ENCODE data around the gene RAD51B.

RAD51B gene

DNA sequence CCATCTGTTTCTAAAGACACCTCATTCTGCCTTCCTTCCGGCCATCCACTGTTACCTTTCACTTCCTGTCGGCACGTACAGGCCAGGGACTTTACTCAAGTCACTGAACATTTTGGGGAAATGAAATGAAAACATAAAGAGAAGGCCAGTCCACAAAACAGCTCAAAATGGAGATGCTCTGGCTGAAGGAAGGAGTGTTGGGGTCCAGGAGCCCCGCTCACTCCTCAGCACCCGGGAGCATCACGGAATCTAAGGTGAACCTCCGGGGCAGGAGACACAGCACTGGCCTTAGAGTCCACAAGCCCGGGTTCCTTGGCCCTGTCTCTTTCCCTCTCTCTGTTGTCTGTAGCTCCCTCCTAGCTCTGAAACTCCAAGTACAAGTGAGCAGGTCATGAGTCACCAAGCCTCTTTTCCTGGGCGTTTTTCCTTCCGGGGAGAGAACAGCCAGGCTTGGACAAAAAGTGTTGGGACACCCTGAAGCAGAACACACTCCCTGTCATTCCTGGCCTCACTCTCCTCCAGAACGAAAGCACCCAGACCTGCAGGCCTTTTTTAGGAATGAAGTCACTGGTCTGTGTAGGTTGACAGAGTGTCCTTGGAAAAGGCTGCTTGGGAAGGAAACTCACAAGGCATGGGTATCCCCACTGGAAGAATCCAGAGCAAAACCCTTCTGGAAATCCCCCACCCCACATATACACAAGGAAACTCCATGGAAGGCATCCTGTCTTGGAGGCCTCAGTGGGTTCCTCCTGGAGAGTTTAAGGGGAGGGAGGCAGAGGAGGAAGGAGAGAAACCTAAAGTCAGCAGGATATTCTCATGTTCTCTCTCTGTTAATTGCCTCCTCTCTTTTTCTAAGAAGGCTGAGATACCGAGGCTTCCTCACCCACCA, 728.0 kb downstream of the RAD51B start:
- no peak for DNase-seq

DNA sequence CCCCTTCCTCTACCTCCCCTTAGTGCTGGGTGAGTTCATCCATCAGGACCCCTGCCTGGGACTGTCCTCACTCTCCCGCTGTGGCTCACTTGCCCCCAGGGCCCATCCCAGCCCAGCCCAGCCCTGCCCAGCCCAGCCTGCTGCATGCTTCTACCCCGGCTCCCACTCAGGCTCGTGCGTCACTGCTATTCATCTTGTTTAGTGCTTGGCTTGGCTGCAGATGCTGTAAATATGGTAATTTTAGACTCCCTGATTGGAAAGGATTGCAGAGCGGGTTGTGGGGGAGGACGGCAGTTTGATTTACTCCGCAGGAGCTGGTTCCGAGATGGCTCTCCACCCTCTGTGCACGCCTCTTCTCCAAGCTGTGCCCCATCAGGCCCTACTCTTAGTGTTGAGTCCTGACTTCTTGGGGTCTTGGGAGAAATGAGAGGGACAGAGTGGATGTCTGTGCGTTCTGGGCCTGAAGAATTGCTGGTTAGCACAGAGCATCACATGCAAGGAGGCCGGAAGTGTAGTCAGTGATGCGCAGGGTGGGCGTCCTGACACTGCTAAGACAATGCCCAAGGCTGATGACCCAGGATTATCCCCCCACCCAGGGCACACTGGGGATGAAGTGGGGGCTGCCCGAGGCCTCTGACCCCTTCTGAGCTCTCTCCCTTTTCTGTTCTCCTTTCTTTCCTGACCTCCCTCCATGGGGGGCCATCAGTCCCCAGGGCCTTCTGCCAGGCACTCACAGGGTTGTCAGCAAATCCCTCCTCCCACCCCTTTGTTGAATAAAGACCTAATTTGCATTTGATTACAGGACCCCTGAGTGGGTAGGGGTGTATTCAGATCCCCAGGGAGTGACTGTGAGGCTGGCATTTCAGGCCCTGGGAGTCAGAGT, 728.9 kb downstream of the RAD51B start:
- peak; percentile 32 for DNase-seq

DNA sequence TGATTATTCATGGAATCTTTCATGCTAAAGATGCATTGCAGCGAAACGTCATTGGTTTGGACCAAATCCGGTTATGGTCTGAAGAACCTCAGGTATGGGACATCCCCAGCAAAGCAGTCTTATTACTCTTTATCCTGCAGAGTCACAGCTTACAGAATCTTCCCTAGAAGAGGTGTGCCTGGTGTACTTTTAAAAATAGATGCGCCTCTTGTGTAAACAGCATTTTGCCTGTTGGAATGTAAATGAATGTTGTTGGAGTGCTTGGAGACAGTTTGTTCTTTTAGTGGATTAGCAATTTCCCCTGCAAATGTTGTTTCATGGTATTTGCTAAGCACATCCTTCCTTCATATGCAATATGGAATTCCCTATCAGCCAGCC, 730.7 kb downstream of the RAD51B start:
- no peak for DNase-seq

DNA sequence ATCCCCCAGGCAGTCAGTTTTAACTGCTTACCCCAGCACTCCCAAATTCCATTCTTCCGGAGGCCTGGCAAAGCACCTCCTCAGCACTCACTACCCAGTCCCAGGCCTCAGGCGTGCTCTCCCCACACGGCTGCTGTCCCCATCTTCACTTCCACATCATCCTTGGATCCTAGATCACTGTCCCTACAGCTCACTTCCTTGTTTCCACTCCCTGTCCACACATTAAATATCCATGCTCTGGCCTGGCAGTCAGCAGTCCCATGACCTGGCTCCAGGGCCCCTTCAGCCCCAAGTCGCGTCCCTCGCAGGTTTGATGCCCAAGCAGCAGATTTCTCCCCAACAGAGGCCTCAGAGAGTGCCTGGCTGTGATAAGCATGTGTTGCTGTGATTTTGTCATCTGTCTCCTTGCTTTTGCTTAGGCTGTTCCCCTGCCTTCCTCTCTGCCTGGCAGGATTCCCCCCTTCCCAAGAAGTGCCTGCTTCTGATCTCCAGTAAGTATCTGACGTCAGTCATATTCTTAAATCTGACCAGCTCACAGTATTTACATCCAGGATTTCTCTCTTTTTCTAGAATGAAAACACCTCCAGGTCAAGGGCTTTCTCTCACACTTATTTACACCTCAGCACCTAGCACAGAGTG, 731.6 kb downstream of the RAD51B start:
- no peak for DNase-seq

DNA sequence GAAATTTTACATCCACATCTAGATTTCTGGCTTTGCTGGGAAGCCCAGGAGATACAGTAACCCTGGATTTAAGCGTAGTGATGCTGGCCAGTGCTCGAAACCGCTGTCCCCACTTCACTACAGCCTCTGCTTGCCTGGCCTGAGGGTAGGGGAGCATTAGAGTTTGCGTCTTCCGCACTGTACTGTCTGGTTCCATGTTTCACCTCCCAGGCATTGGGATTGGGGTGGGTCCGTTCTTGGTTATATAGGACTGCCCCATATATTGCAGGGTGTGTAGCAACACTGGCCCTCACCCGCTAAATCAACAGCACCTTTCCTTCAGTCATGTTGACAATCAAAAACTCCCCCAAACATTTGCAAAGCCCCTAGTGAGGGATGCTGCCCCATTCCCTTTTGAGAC, 732.5 kb downstream of the RAD51B start:
- DNase-seq: no peak

DNA sequence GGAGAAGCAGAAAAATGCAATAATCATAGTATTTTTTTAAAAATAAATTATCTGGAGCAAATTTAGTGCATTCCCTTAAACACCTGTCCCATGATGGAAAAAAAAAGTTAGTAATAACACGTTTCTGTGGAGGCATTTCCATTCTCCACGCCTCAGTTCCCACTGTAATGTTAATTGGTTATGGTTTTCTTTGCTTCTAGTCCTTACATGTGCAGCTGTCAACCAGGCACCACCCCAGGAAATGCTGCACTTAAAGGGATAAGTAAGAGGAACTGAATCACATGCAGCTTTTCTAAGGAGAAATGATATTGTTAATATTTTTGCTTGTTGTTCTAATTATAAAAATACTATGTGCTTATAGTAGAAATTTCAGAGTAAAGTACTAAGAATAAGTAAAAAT, 733.0 kb downstream of the RAD51B start:
- DNase-seq: no peak

DNA sequence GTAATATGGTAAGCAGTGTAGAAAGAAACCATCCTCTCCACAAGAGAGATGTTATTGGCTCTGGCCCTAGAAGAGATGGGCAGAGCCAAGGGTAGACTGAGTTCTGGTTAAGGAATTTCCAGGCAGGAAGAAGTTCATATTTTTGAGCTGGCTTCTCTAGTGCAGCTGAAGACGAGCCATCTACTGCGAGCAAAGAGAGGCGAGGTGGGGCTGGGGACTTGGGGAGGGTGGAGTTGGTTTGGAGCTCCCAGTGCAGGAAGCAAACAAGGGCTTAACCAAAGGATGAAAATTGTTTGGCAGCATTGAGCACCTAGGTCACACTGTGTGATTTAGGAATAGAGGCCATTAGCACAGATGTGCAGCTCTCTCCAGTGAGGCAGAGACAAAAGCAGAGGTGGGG, 733.7 kb downstream of the RAD51B start:
- DNase-seq: no peak

DNA sequence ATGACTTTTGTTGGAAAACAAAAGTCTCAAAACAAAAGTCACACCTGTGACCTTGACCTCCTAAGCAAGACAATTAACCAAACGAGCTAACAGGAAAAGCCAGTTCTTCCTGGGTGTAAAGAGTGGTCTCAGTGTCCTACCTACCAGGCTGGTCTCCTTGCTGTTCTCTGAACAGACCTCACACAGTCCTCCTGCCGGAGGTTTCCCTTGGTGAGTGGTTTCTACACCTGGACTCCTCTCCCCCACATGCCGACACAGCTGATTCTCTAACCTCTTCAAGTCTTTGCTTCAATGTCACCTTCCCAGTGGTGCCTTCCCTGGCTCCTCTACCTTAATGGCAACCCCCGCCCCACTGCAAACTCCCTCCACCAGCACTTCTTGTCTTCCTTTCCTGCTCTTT, 734.7 kb downstream of the RAD51B start:
- DNase-seq: no peak

DNA sequence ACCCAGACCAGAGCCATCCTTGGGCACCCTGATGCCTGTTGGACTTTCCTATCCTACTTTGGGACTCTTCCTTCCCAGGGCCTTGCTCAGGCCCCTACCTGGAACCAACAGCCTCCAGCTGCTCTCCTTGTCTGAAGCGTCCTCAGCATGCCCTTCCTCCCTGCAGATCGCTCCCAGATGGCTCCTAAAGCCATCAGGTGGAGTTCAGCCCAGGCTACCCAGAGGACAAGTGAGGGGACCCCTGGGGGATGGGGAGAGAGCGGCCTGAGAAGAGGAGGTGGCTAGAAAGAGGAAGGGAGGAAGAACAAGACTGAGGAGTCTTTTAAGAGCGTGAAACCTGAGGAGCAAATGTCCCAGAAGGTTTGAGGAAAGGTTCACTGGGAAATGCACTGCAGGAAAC, 736.7 kb downstream of the RAD51B start:
- DNase-seq: no peak

DNA sequence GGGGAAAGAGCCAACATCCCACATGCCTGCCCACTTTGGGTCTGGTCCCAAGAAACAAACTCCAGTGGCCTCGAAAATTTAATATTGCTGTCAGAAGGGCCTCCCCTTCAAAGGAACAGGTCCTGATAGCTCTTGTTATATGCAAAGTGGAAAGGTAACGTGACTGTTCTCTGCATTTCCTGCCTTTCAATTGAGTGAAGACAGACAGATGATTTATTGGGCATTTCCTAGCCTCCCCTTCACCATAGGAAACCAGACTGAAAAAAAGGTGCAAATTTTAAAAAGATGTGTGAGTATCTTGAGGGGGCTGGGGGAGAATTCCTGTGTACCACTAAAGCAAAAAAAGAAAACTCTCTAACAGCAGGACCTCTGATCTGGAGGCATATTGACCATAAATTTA, 738.1 kb downstream of the RAD51B start:
- no peak for DNase-seq

DNA sequence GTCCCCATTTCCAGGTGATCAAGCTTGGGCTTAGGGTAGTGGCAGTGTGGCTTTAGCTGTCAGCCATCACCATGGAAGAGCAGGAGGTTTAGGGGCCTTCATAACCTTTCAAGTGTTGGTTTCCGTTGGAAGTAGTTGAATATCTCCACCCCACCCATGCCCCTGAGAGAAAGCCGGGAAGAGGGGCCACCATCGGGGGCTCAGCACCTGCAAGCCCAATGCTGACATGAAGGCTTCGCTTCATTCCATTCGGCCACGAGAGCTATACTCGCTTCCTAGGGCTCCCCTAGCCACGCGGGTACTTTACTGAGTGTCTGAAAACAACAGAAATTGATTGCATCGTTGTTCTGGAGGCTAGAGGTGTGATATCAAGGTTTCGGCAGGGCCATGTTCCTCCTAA, 738.5 kb downstream of the RAD51B start:
- DNase-seq: no peak

DNA sequence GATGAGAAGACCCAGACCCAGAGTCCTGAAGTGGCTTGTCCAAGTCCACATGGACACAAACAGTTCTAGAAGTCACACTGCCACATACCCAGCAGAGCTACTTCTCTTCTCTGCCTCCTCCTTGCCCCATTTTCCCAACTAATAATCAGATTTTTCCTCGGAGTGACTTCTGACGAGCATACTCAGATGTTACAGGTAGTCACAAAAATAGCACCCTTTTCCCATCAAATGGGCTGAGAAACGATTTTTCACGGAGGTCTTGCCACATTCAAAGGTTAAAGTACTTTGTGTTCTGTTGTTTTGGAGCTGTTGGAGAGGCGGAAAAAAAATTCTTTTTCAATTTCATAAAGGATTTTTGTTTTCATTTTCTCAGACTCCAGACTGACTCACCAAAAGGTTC, 740.4 kb downstream of the RAD51B start:
- DNase-seq: no peak

DNA sequence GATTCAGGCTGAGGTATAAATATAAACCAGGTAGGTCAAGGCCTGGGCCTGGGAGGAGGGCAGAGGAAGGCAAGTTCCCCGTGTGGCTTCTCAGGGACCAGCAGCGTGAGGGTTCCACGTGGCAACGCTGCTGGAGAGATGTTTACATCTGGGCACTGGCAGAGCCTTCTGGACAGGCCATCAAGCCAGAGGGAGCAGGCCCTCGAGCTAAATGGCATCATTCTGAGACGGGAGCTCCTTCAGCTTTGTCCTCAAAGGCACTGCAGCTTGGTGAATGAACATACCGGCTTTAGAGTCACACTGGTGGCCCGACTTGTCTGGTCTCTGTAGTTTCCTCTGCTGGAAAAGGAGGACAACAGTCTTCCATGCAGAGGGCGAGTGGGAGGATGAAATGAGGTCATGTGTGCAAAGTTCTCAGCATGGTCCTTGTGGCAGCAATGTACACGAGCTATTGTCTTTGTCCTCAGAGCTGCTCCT, 742.0 kb downstream of the RAD51B start:
- DNase-seq: no peak

DNA sequence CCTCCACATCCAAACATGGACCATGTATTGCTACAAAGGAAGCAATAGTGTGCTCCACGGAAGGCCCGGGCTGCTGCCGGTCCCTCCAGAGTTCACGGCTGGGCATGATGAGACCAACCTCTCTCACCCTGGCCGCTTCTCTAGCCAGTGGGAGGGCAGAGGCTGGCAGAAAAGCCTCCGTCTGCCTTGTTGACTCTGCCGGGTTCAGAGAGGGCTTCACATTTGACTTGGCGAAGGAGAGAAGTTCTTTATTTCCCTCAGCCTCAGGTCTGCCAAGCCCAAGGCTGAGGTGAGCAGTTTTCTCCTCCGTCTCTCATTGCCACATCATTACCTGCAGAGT, 743.3 kb downstream of the RAD51B start:
- no peak for DNase-seq

DNA sequence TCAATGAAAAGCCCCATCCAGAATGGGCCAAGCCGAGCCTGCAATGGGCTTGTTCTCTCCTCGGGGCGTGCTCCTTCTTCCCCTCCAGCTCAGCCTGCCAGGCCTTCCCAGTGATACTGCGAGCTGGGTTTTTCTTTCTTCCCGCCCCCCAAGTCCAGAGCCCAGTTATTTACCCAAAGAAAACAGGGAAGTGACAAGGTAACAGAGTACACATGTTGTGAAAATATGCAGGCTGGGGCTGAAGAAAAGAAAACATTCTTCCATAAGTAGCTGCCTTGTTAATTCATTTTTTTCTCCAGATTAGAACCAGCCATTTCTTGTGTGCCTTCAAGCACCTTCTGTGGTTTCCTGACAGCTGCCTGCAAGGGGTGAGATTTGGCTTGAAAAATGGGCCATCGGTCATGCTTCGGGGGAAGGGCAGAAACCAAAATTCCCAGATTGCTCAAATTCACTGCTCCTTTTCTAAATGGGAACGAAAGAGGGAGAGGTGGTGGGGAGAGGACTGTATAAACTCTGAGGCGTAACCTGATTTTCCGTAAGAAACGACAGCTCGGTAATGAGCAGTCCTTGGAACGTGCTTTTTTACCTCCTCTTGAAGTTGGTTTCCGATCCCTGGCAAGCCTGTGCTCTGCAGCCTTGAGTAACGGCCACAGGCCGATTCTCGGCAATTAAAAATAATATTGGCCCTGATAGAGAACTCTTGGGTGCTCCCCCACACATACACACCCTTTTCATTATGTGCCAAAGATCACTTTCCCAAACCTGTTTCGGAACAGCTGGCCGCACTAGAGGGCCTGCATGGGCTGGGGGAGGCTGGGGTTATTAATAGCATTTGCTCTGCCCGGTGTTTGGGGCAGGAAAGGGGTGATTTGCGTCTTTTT, 743.9 kb downstream of the RAD51B start:
- DNase-seq: no peak

DNA sequence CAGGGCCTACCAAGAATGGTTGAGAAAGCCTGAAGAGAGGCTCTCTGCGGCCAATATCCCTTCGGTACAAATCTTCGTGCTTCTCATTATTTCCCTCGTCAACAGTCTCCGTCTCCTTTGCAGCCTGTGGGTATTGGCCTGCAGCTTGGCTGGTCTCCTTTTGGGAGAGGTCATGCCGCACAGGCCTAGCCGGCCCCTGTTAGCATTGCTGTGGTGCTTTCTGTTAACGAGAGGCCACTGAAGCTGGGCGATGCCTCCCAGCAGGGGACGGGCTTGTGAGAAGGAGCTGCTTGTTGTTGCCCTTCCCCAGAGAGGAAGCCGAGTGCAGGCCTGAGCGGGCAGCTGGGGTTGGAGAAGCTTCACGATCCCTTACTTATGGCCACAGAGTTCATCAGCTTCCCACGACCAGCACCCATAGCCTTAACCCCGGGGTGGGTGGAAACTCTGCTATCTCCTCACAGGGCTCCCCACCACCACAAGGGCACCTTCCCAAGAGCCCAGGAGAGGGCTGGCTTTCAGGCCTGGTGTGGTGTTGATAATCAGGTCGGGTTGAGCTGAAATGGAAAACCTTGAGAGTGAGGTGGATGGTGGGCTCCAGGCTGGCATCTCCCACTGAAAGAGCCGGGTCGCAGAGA, 744.7 kb downstream of the RAD51B start:
- no peak for DNase-seq

DNA sequence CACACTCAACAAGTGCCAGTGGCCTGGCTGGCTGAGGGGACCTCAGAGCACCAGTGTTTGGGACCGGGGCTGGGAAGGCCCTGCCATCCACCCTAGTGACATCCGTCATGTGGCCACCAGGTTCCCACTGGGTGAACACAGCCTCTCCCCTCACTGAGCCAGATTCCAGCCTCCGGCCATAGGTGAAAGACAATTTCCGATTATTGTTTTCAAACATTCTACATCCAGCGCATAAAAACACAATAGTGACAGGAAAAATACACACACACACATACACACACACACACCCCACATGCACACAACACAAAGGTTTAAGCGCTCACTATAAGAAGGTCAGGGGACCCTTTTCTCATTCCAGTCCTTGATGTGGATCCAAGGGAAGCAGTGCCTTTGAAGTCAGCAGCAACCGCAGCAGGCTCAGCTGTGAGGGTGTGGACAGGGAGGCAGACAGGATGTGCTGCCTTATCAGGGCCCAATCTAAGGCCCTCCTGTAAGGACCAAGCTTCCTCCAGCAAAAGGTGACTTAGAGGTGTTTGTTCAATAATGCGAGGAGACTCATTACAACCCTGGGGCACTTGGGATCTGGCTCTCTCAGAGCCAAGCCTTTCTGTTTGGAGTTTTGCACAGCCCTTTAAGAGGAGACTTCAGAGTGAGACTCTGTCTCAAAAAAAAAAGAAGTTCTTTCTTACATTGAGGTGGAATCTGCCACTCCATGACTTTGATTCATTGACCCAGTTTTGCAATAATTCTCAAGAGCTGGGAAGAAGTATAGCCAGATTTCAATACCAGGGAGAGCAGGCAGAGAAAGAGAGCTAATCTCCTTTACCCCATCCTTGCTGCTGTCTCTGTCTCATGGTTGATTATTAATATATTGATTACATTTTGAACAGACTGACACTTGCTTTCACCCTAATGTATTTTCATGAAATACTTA, 745.5 kb downstream of the RAD51B start:
- no peak for DNase-seq

DNA sequence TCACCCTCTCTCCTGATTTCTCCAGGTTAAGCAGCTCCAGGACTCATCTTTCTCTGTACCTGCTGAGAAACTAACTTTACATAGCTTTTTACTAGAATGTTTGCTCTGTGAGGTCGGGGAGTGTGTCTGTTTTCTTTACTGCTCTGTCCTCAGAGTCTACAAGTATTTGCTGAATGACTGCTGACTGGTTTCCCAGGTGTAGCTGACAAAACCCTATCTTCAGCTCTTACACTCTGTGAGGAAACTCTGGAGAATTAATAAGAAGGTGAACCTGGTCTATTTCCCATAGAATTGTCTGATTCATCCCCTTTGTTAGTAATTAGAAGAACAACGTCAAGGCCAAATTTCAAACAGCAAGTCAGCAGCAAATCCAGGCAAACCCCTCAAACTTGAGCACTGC, 746.5 kb downstream of the RAD51B start:
- no peak for DNase-seq

DNA sequence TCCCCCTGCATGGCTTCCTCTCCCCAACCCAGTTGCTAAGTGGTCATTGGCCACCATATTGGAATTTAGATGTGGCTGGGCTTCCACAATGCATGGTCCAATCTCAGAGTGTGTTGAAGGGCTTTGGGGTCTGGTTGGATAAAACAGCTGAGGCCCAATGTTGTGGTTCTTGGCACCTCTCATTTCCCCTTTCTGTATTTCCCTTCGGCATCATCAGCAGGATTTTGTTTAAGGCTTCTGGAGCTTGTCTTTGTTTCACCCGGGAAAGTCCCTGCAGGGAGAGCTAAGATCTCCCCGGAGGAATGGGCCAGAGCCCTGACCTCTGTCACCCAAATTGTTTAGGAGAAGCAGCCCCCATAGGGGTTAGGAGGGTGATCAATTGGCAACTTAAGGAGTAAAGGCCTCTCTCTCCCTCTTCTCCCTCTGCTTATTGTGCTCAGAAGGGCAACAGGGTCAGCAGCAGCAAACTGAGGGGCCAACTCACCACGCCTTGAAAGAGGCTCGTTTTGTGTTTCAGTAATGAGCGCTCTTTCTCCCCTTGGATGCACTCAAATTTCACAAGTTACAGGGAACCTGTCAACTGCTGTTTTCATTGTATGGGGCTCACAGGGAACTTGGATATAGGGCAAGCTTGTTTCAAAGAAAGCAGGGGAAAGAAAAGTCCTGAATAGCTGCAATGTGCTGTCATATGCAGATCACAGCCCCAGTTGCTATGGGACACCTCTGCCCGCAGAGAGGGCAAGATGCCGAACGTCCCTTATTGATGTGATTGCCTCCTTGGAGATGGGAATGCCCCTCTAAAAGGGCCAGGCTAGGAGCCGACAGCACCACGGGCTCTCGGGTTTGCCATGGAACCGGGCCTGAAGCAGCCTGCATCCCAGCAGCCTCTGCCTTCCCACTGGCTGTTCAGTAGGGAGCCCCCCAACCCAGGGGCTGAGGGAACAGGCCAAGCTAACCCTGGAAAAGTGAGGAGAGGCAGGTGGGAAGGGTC, 749.6 kb downstream of the RAD51B start:
- DNase-seq: peak; percentile 60

Data from midbrain (tissue), 1 donor.